ENCODE measurements around the gene MYH11.

MYH11 gene

GRCh38 chr16:15737140-15737644, 119.6 kb downstream of the MYH11 start:
- H3K4me2 ChIP-seq (ENCODE audit: low read length), result no peak overlapping the region
- no peak for TF ChIP-seq EZH2phosphoT487 (IDR thresholded peaks at IDR 0.05; ENCODE audit: low read depth)
- TF ChIP-seq, protein P1, sequence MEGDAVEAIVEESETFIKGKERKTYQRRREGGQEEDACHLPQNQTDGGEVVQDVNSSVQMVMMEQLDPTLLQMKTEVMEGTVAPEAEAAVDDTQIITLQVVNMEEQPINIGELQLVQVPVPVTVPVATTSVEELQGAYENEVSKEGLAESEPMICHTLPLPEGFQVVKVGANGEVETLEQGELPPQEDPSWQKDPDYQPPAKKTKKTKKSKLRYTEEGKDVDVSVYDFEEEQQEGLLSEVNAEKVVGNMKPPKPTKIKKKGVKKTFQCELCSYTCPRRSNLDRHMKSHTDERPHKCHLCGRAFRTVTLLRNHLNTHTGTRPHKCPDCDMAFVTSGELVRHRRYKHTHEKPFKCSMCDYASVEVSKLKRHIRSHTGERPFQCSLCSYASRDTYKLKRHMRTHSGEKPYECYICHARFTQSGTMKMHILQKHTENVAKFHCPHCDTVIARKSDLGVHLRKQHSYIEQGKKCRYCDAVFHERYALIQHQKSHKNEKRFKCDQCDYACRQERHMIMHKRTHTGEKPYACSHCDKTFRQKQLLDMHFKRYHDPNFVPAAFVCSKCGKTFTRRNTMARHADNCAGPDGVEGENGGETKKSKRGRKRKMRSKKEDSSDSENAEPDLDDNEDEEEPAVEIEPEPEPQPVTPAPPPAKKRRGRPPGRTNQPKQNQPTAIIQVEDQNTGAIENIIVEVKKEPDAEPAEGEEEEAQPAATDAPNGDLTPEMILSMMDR (IDR thresholded peaks at IDR 0.05; ENCODE audit: low read depth, low read length), result no peak
- H3K79me2 ChIP-seq (ENCODE audit: low read length), result no peaks in the 10 kb centered on the region
- no peak overlapping the region for H3K9ac ChIP-seq (ENCODE audit: low read length)
- no peak overlapping the region for H3K27ac ChIP-seq (ENCODE audit: low read length)
- H3K36me3 ChIP-seq (replicated peaks; ENCODE audit: low read depth, low read length), result peaks cover 6% of the 10 kb centered on the region
- H2AFZ ChIP-seq (ENCODE audit: low read depth, low read length), result no peak overlapping the region
- no peaks in the 10 kb centered on the region for H3K27me3 ChIP-seq (ENCODE audit: low read depth, low read length)
- no peaks in the 10 kb centered on the region for H4K20me1 ChIP-seq (ENCODE audit: insufficient read depth, low read length)
- no peaks in the 10 kb centered on the region for H3K4me1 ChIP-seq (ENCODE audit: low read length)
- H3K4me3 ChIP-seq (ENCODE audit: low read length), result no peak overlapping the region
- no peaks in the 10 kb centered on the region for H3K9me3 ChIP-seq (ENCODE audit: insufficient read depth, low read length)

DNA sequence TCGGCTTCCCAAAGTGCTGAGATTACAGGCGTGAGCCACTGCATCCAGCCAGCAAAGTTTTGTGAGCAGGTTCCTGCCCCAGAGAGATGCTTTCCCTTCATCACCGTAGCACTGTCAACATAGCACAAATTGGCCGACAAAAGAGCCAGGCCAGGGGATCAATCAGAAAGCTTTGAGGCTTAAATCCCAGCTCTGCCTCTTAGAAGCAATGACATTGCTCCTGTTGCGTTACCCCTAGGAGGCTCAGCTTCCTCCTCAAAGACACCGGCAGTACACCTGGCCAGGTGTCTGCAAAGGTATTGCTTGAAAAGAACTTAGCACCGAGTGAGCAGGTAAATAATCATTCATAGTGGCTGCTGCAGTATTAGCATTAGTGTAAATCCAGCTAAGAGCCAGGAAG, 120.3 kb downstream of the MYH11 start:
- Histone ChIP-seq H3K4me3 (ENCODE audit: low read length) (no peak overlapping the region), H3K79me2 (ENCODE audit: low read length) (no peaks in the 10 kb centered on the region), H3K36me3 (replicated peaks; ENCODE audit: low read depth, low read length) (peaks cover 6% of the 10 kb centered on the region), H3K27ac (ENCODE audit: low read length) (no peak overlapping the region), H3K9ac (ENCODE audit: low read length) (no peak overlapping the region), H3K27me3 (ENCODE audit: low read depth, low read length) (no peaks in the 10 kb centered on the region), H3K4me1 (ENCODE audit: low read length) (no peaks in the 10 kb centered on the region), H3K4me2 (ENCODE audit: low read length) (no peak overlapping the region), H3K9me3 (ENCODE audit: insufficient read depth, low read length) (no peaks in the 10 kb centered on the region), H4K20me1 (ENCODE audit: insufficient read depth, low read length) (no peaks in the 10 kb centered on the region), H2AFZ (ENCODE audit: low read depth, low read length) (no peak overlapping the region)
- no peak for TF ChIP-seq EZH2phosphoT487 (IDR thresholded peaks at IDR 0.05; ENCODE audit: low read depth)
- TF ChIP-seq, protein P1 (IDR thresholded peaks at IDR 0.05; ENCODE audit: low read depth, low read length), result no peak

DNA sequence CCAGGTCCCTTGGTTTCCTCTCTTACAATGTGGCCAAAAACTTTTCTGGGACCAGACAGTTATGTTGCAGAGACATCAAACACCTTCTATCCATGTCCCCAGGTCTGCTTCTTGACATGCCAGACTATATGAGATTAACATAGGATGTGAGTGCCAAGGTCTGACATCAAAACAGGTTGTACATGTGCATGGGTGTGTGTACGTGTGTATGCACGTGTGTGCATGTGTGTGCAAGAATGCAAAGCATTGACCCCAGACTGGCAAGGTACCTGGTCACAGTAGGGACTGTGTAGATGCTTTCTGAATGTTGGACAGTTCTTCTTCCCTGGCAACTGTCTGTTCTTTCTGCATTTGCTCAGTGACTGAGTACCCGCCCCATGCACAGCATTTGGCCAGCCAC, 121.2 kb downstream of the MYH11 start:
- Histone ChIP-seq H3K4me1 (ENCODE audit: low read length) (no peaks in the 10 kb centered on the region), H3K36me3 (replicated peaks; ENCODE audit: low read depth, low read length) (peaks cover 1% of the 10 kb centered on the region), H3K4me3 (ENCODE audit: low read length) (no peak overlapping the region), H3K79me2 (ENCODE audit: low read length) (no peaks in the 10 kb centered on the region), H3K9ac (ENCODE audit: low read length) (no peak overlapping the region), H3K9me3 (ENCODE audit: insufficient read depth, low read length) (no peaks in the 10 kb centered on the region), H2AFZ (ENCODE audit: low read depth, low read length) (no peak overlapping the region), H3K27ac (ENCODE audit: low read length) (no peak overlapping the region), H3K4me2 (ENCODE audit: low read length) (no peak overlapping the region), H3K27me3 (ENCODE audit: low read depth, low read length) (no peaks in the 10 kb centered on the region), H4K20me1 (ENCODE audit: insufficient read depth, low read length) (no peaks in the 10 kb centered on the region)
- TF ChIP-seq, protein P1 (IDR thresholded peaks at IDR 0.05; ENCODE audit: low read depth, low read length), result no peak
- TF ChIP-seq EZH2phosphoT487 (IDR thresholded peaks at IDR 0.05; ENCODE audit: low read depth), result no peak

DNA sequence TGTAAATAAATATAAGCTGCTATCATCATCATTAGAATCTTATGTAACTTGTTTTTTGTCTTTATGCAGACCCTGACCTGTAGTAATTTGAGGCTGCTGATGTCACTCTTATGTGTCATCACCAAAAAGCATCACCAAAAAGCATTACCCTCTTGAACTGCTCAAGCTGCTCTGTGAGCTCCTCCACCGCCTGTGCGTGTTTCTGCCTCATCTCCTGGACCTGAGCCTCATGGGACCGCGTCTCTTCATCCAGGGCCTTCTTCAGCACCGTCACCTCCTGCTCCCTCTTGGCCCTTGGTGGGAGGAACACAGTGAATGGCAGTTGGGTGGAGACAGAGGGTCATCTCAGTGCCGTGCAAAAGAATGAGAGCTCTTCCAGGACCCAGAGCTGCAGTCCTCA, 124.4 kb downstream of the MYH11 start:
- no peak overlapping the region for H3K4me2 ChIP-seq (ENCODE audit: low read length)

More for the DNA sequence above, 124.4 kb downstream of the MYH11 start:
- TF ChIP-seq, protein P1 (IDR thresholded peaks at IDR 0.05; ENCODE audit: low read depth, low read length), result no peak
- no peaks in the 10 kb centered on the region for H3K27me3 ChIP-seq (ENCODE audit: low read depth, low read length)
- H3K36me3 ChIP-seq (replicated peaks; ENCODE audit: low read depth, low read length), result peaks cover 3% of the 10 kb centered on the region
- H3K4me3 ChIP-seq (ENCODE audit: low read length), result no peak overlapping the region
- no peaks in the 10 kb centered on the region for H3K4me1 ChIP-seq (ENCODE audit: low read length)
- H3K27ac ChIP-seq (ENCODE audit: low read length), result no peak overlapping the region
- H4K20me1 ChIP-seq (ENCODE audit: insufficient read depth, low read length), result no peaks in the 10 kb centered on the region
- H3K9me3 ChIP-seq (ENCODE audit: insufficient read depth, low read length), result no peaks in the 10 kb centered on the region
- H3K9ac ChIP-seq (ENCODE audit: low read length), result no peak overlapping the region
- H2AFZ ChIP-seq (ENCODE audit: low read depth, low read length), result no peak overlapping the region
- no peaks in the 10 kb centered on the region for H3K79me2 ChIP-seq (ENCODE audit: low read length)
